ENCODE measurements around the gene PHKB.

- no peak for TF ChIP-seq CTCF (IDR thresholded peaks at IDR 0.05)
- TF ChIP-seq POLR2A (IDR thresholded peaks at IDR 0.05), result no peak
Observed at GRCh38 chr16:47627721-47628120, 166.6 kb downstream of the PHKB start.

All from uterus (tissue), 2 donors.